WTC11 (cell line): ENCODE measurements around the gene AGO3. TPM values are rescaled to one million over a fixed set of nuclear protein-coding genes. Genes with fewer than 3 reads are reported as not detected.

Source experiments
- ATAC-seq: fragments of 200-7000 bp; cut with Tn5 transposase; 2 replicates; pipeline ENCODE4 v1.10.0; 2021; ENCODE audit warnings: mild to moderate bottlenecking, moderate library complexity
- CTCF ChIA-PET: fragments of 300-600 bp; sonication (Branson Sonifier 250); formaldehyde crosslinking; loops from one replicate; lab custom pipeline; 2021; ENCODE audit warnings: antibody characterized with exemption; lab: Charles Lee
- POLR2A ChIA-PET: fragments of 350-600 bp; sonication (Branson Sonifier 250); formaldehyde crosslinking; loops from one replicate; lab custom pipeline; 2021; ENCODE audit warnings: antibody characterized with exemption; lab: Charles Lee
- DNase-seq: peaks from one replicate; pipeline ENCODE4 v3.0.0; 2021; ENCODE audit warnings: low spot score
- H3K27ac Mint-ChIP-seq: 2 replicates; pipeline ENCODE4 v1.8.0; 2021; ENCODE audit warnings: mixed read lengths
- H3K27me3 Mint-ChIP-seq: 2 replicates; pipeline ENCODE4 v1.8.0; 2021; ENCODE audit warnings: low read depth, mild to moderate bottlenecking, moderate library complexity, mixed read lengths
- H3K36me3 Mint-ChIP-seq: 2 replicates; pipeline ENCODE4 v1.8.0; 2021; ENCODE audit warnings: mixed read lengths
- H3K4me1 Mint-ChIP-seq: 2 replicates; pipeline ENCODE4 v1.8.0; 2022; ENCODE audit warnings: mixed read lengths
- H3K4me3 Mint-ChIP-seq: 2 replicates; pipeline ENCODE4 v1.8.0; 2021; ENCODE audit warnings: mild to moderate bottlenecking, moderate library complexity, mixed read lengths
- H3K9me3 Mint-ChIP-seq: 2 replicates; pipeline ENCODE4 v1.8.0; 2021; ENCODE audit warnings: mixed read lengths
- AR ChIP-seq: fragments of 250-450 bp; sonication (Bioruptor Pico); IDR thresholded peaks from 2 replicates; pipeline ENCODE4 v1.9.0; 2021; ENCODE audit warnings: mild to moderate bottlenecking
- CTCF ChIP-seq: fragments of 200-600 bp; IDR thresholded peaks from 2 replicates; pipeline ENCODE4 v1.8.0; 2022; ENCODE audit warnings: antibody characterized with exemption
- E2F5 ChIP-seq: sonication (generic); formaldehyde crosslinking; IDR thresholded peaks from 2 replicates; pipeline ENCODE4 v1.8.1; 2022; ENCODE audit warnings: mild to moderate bottlenecking, moderate library complexity, missing genetic modification reagents
- EMX1 ChIP-seq: fragments of 250-450 bp; sonication (Bioruptor Pico); IDR thresholded peaks from 2 replicates; pipeline ENCODE4 v1.8.0; 2021; ENCODE audit warnings: mild to moderate bottlenecking
- ERG ChIP-seq: fragments of 250-450 bp; sonication (Bioruptor Pico); IDR thresholded peaks from 2 replicates; pipeline ENCODE4 v1.8.0; 2021; ENCODE audit warnings: mild to moderate bottlenecking
- FOXJ3 ChIP-seq: sonication (generic); formaldehyde crosslinking; IDR thresholded peaks from 2 replicates; pipeline ENCODE4 v1.9.0; 2021; ENCODE audit warnings: missing genetic modification reagents, mild to moderate bottlenecking, borderline replicate concordance
- FOXK1 ChIP-seq: sonication (generic); formaldehyde crosslinking; IDR thresholded peaks from 2 replicates; pipeline ENCODE4 v1.8.0; 2022; ENCODE audit warnings: mild to moderate bottlenecking, moderate library complexity, missing genetic modification reagents
- GABPB1 ChIP-seq: sonication (generic); formaldehyde crosslinking; IDR thresholded peaks from 2 replicates; pipeline ENCODE4 v1.8.1; 2023; ENCODE audit warnings: mild to moderate bottlenecking, missing genetic modification reagents
- JAZF1 ChIP-seq: fragments of 250-450 bp; sonication (Bioruptor Pico); IDR thresholded peaks from 2 replicates; pipeline ENCODE4 v1.9.0; 2021; ENCODE audit warnings: moderate library complexity, mild to moderate bottlenecking, inconsistent platforms
- MAX ChIP-seq: sonication (generic); formaldehyde crosslinking; IDR thresholded peaks from 2 replicates; pipeline ENCODE4 v1.8.0; 2022; ENCODE audit warnings: mild to moderate bottlenecking, missing genetic modification reagents
- MYBL2 ChIP-seq: sonication (generic); formaldehyde crosslinking; IDR thresholded peaks from 2 replicates; pipeline ENCODE4 v1.8.1; 2023; ENCODE audit warnings: mild to moderate bottlenecking, moderate library complexity, missing genetic modification reagents
- OVOL2 ChIP-seq: fragments of 250-450 bp; sonication (Bioruptor Pico); IDR thresholded peaks from 2 replicates; pipeline ENCODE4 v1.9.0; 2021; ENCODE audit warnings: mild to moderate bottlenecking, borderline replicate concordance
- RORB ChIP-seq: fragments of 250-450 bp; sonication (Bioruptor Pico); IDR thresholded peaks from 2 replicates; pipeline ENCODE4 v1.9.0; 2021; ENCODE audit warnings: mild to moderate bottlenecking
- SP1 ChIP-seq: sonication (generic); formaldehyde crosslinking; conservative IDR thresholded peaks from 2 replicates; pipeline ENCODE4 v1.8.1; 2022; ENCODE audit warnings: missing genetic modification reagents
- TCF7 ChIP-seq: sonication (generic); formaldehyde crosslinking; IDR thresholded peaks from 2 replicates; pipeline ENCODE4 v1.8.0; 2022; ENCODE audit warnings: mild to moderate bottlenecking, low read depth, missing genetic modification reagents, moderate library complexity
- TP53 ChIP-seq: sonication (generic); formaldehyde crosslinking; IDR thresholded peaks from 2 replicates; pipeline ENCODE4 v1.8.1; 2023; ENCODE audit warnings: mild to moderate bottlenecking, missing genetic modification reagents
- ZNF232 ChIP-seq: sonication (generic); formaldehyde crosslinking; IDR thresholded peaks from 2 replicates; pipeline ENCODE4 v1.8.0; 2022; ENCODE audit warnings: mild to moderate bottlenecking, missing genetic modification reagents
- ZNF396 ChIP-seq: fragments of 250-450 bp; sonication (Bioruptor Pico); IDR thresholded peaks from 2 replicates; pipeline ENCODE4 v1.8.0; 2021; ENCODE audit warnings: mild to moderate bottlenecking, moderate library complexity, borderline replicate concordance
- ZNF416 ChIP-seq: fragments of 250-450 bp; sonication (Bioruptor Pico); IDR thresholded peaks from 2 replicates; pipeline ENCODE4 v1.9.0; 2021; ENCODE audit warnings: mild to moderate bottlenecking, inconsistent platforms
- total RNA-seq: library from RNA; stranded (reverse); gene quantifications from 3 replicates; pipeline ENCODE4 v1.2.3, GENCODE V29; 2021

The AGO3 gene
- total RNA-seq, 1 experiment from 2014 or later = 26.8 TPM

- TF ChIP-seq ERG (CRISPR knock-in tag) = no peak
- peak; percentile 99 for TF ChIP-seq SP1 (CRISPR knock-in tag)
- TF ChIP-seq ZNF396 = no peak
- TF ChIP-seq ZNF416 (CRISPR knock-in tag) = no peak
- TF ChIP-seq TP53 (CRISPR knock-in tag) = peak; percentile 95
- TF ChIP-seq, all 79 proteins: peak for 42
Observed at GRCh38 chr1:36088577-36089392, 157.9 kb downstream of the AGO3 start, which contains the start of gene ADPRS (continued).

- Mint-ChIP-seq H3K4me1 (peaks cover 13% of the 10 kb centered on the region), H3K4me3 (peak overlapping the region; percentile 91), H3K36me3 (peaks cover 26% of the 10 kb centered on the region), H3K27ac (peak overlapping the region; percentile 92), H3K9me3 (no peaks in the 10 kb centered on the region), H3K27me3 (peaks cover 2% of the 10 kb centered on the region)
- DNase-seq = peak; percentile 27
- ATAC-seq = peak; percentile 10
- no peak for TF ChIP-seq FOXJ3
- no peak for TF ChIP-seq GABPB1
- TF ChIP-seq TP53 (CRISPR knock-in tag) = no peak
- TF ChIP-seq FOXK1 (CRISPR knock-in tag) = no peak
- TF ChIP-seq JAZF1 (CRISPR knock-in tag) = no peak
- TF ChIP-seq CTCF = no peak
- no peak for TF ChIP-seq AR (CRISPR knock-in tag)
- ChIA-PET POLR2A (no interaction called here), CTCF (interaction anchor here (0.8 kb wide), 1 partner anchor 29 kb away, joined by 3 read pairs; no protein-coding TSS in a partner anchor)
Observed at GRCh38 chr1:36089393-36090121, 158.7 kb downstream of the AGO3 start.

- POLR2A ChIA-PET = no interaction called here
- H3K4me3 Mint-ChIP-seq = no peak overlapping the region
- peaks cover 13% of the 10 kb centered on the region for H3K4me1 Mint-ChIP-seq
- CTCF ChIA-PET = no interaction called here
- H3K27ac Mint-ChIP-seq = no peak overlapping the region
- DNase-seq = peak; percentile 3
- TF ChIP-seq OVOL2 (no peak), EMX1 (CRISPR knock-in tag) (no peak)
- no peak for ATAC-seq
- no peaks in the 10 kb centered on the region for H3K9me3 Mint-ChIP-seq
- H3K36me3 Mint-ChIP-seq = peaks cover 26% of the 10 kb centered on the region
- H3K27me3 Mint-ChIP-seq = no peaks in the 10 kb centered on the region; the same call in 1 of the 2 replicates
Observed at GRCh38 chr1:36091141-36091540, 160.2 kb downstream of the AGO3 start.

- Mint-ChIP-seq H3K27ac (no peak overlapping the region), H3K36me3 (peaks cover 26% of the 10 kb centered on the region), H3K9me3 (no peaks in the 10 kb centered on the region), H3K4me1 (peaks cover 17% of the 10 kb centered on the region), H3K4me3 (no peak overlapping the region), H3K27me3 (no peaks in the 10 kb centered on the region)
- DNase-seq (peak; percentile 3), ATAC-seq (no peak)
- TF ChIP-seq ZNF232 (CRISPR knock-in tag) = no peak
- no peak for TF ChIP-seq E2F5 (CRISPR knock-in tag)
- TF ChIP-seq GABPB1 = no peak
- TF ChIP-seq TP53 (CRISPR knock-in tag) = no peak
- TF ChIP-seq TCF7 (CRISPR knock-in tag) = no peak
- no peak for TF ChIP-seq MYBL2
- TF ChIP-seq RORB = no peak
- no peak for TF ChIP-seq MAX
- CTCF ChIA-PET = no interaction called here
- POLR2A ChIA-PET = no interaction called here
Observed at GRCh38 chr1:36091698-36092097, 160.8 kb downstream of the AGO3 start.
